ENCODE data around the gene EIF4G1.
A peak's percentile ranks its signal among the peaks of the same experiment; 100 is the strongest.

The EIF4G1 gene

DNA sequence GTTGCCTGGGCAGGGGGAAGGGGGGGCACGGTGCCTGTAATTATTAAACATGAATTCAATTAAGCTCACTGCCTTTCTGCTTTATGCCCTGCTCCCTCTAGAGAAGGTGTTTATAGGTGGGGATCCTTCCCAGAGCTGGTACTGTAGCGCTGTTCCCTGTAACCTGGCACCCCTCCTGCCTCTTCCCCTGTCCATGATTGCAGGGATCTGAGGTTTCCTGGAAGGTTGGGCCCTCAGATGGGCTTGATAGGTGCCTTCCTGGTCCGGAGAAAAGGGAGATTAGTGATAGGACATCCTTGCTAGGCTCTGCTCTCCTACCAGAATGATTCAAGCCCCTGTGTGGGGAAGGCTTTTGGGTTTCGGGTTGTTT lies 20.9 kb downstream of the EIF4G1 start:
- no peak for TF ChIP-seq FOXM1 (IDR thresholded peaks at IDR 0.05; ENCODE audit: borderline replicate concordance, low read depth)
- peak; percentile 18 for TF ChIP-seq ZBTB7A (IDR thresholded peaks at IDR 0.05; ENCODE audit: low read depth)
- no peak for TF ChIP-seq NFIC (IDR thresholded peaks at IDR 0.05)

GRCh38 chr3:184335661-184336546 lies 21.5 kb downstream of the EIF4G1 start:
- TF ChIP-seq CEBPB (IDR thresholded peaks at IDR 0.05) (no peak; the same call in 1 of the 2 replicates), RAD21 (IDR thresholded peaks at IDR 0.05; ENCODE audit: low read depth) (no peak), USF1 (IDR thresholded peaks at IDR 0.05) (peak; percentile 60), YY1 (IDR thresholded peaks at IDR 0.05; ENCODE audit: low read depth) (0 out of 2 replicates have a peak, but pooled peaks have one; percentile 66), FOXM1 (IDR thresholded peaks at IDR 0.05; ENCODE audit: borderline replicate concordance, low read depth) (no peak), ZBTB7A (IDR thresholded peaks at IDR 0.05; ENCODE audit: low read depth) (no peak; the same call in 1 of the 2 replicates), TCF12 (IDR thresholded peaks at IDR 0.05; ENCODE audit: low read depth) (peak; percentile 60), EGR1 (IDR thresholded peaks at IDR 0.05) (peak; percentile 94), MAX (IDR thresholded peaks at IDR 0.05) (peak; percentile 40; the same call in 1 of the 2 replicates), TEAD4 (IDR thresholded peaks at IDR 0.05) (peak; percentile 25; the same call in 1 of the 2 replicates), NFIC (IDR thresholded peaks at IDR 0.05) (no peak), TAF1 (IDR thresholded peaks at IDR 0.05; ENCODE audit: low read depth) (peak; percentile 40), EP300 (IDR thresholded peaks at IDR 0.05; ENCODE audit: borderline replicate concordance) (no peak), CREB1 (IDR thresholded peaks at IDR 0.05; ENCODE audit: low read depth) (peak; percentile 98)
- TF ChIP-seq, protein P1, sequence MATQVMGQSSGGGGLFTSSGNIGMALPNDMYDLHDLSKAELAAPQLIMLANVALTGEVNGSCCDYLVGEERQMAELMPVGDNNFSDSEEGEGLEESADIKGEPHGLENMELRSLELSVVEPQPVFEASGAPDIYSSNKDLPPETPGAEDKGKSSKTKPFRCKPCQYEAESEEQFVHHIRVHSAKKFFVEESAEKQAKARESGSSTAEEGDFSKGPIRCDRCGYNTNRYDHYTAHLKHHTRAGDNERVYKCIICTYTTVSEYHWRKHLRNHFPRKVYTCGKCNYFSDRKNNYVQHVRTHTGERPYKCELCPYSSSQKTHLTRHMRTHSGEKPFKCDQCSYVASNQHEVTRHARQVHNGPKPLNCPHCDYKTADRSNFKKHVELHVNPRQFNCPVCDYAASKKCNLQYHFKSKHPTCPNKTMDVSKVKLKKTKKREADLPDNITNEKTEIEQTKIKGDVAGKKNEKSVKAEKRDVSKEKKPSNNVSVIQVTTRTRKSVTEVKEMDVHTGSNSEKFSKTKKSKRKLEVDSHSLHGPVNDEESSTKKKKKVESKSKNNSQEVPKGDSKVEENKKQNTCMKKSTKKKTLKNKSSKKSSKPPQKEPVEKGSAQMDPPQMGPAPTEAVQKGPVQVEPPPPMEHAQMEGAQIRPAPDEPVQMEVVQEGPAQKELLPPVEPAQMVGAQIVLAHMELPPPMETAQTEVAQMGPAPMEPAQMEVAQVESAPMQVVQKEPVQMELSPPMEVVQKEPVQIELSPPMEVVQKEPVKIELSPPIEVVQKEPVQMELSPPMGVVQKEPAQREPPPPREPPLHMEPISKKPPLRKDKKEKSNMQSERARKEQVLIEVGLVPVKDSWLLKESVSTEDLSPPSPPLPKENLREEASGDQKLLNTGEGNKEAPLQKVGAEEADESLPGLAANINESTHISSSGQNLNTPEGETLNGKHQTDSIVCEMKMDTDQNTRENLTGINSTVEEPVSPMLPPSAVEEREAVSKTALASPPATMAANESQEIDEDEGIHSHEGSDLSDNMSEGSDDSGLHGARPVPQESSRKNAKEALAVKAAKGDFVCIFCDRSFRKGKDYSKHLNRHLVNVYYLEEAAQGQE (IDR thresholded peaks at IDR 0.05; ENCODE audit: low read depth) = no peak

DNA sequence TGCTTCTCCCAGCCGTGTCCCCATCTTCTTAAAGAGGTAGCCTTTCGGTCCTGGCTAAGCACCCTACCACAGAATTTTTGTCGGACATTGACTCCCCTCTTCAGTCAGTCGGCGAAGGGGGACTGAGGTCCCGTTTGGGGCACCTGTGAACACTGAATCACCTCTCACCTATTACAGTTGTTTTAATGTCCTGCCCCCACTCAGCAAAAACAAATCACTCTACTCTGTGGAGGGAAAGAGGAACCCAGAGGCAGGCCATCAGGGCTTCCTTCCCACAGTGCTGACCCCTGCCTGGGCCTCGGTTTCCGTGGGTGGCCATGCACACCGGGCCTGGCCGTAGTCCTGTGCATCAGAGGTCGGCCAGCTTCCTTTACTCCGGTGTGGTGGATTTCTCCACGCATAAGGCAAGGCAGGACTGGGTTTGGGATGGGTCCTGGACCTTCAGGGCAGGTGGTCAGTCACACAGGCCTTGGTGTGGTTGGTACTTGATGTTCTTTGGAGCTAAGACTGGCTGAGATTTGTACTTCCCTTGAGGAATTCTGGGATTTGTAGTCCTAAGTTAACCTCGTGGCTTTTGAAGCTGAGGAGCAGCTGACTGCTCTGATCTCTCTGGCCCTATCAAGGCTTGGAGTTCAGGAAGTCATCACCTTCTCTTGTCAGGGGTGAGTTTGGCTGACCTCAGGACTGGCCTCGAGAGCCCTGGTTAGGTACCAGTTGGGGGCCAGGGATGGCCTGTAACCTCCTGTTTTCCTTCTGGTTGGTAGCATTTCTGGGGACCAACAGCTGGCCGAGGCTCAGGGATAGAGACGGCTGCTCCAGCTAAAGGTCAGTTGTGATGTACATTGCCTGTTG lies 22.4 kb downstream of the EIF4G1 start:
- TF ChIP-seq TCF12 (IDR thresholded peaks at IDR 0.05; ENCODE audit: low read depth) (0 out of 2 replicates have a peak, but pooled peaks have one; percentile 4), TEAD4 (IDR thresholded peaks at IDR 0.05) (no peak; the same call in 1 of the 2 replicates)

DNA sequence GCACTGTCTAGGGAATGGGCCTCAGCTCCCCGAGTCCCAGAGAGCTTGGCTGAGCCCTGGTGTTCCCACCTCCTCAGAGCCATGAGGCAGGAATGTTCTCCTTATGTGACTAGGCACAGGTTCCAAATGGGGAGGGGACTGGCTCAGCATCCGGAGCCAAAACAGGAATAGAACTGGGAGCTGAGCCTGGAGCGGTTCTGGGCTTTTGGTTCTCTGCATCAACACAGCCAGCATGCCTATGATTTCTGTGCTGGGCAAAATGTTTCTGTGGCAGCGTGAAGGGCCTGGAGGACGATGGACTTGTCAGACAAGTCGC lies 23.0 kb downstream of the EIF4G1 start, which contains the start of gene FAM131A:
FAM131A (plus strand) TSS at position 202 of the 316 bp plus-strand sequence; CDS start at position 233, 31 bp downstream.
- TF ChIP-seq TAF1 (IDR thresholded peaks at IDR 0.05; ENCODE audit: low read depth) = no peak
- no peak for TF ChIP-seq TCF12 (IDR thresholded peaks at IDR 0.05; ENCODE audit: low read depth)
- no peak for TF ChIP-seq YY1 (IDR thresholded peaks at IDR 0.05; ENCODE audit: low read depth)
- no peak for TF ChIP-seq EGR1 (IDR thresholded peaks at IDR 0.05)
- no peak for TF ChIP-seq RAD21 (IDR thresholded peaks at IDR 0.05; ENCODE audit: low read depth)
- no peak for TF ChIP-seq CREB1 (IDR thresholded peaks at IDR 0.05; ENCODE audit: low read depth)
- TF ChIP-seq FOXM1 (IDR thresholded peaks at IDR 0.05; ENCODE audit: borderline replicate concordance, low read depth) = no peak
- TF ChIP-seq, protein P1 (IDR thresholded peaks at IDR 0.05; ENCODE audit: low read depth) = no peak
- no peak for TF ChIP-seq MAX (IDR thresholded peaks at IDR 0.05)
- no peak for TF ChIP-seq USF1 (IDR thresholded peaks at IDR 0.05)
- no peak for TF ChIP-seq EP300 (IDR thresholded peaks at IDR 0.05; ENCODE audit: borderline replicate concordance)
- no peak for TF ChIP-seq TEAD4 (IDR thresholded peaks at IDR 0.05)
- no peak for TF ChIP-seq NFIC (IDR thresholded peaks at IDR 0.05)
- no peak for TF ChIP-seq ZBTB7A (IDR thresholded peaks at IDR 0.05; ENCODE audit: low read depth)

- TF ChIP-seq USF1 (IDR thresholded peaks at IDR 0.05) (no peak), ZBTB7A (IDR thresholded peaks at IDR 0.05; ENCODE audit: low read depth) (no peak)
Observed at GRCh38 chr3:184337981-184338380, 23.6 kb downstream of the EIF4G1 start.
